IgD-negative memory B cell (primary cell): ENCODE measurements around the gene NBPF3. TPM values are rescaled to one million over a fixed set of nuclear protein-coding genes. Genes with fewer than 3 reads are reported as not detected.

Experiments used
- H3K27ac Mint-ChIP-seq, 3 donors: one replicate each; pipeline ENCODE4 v1.8.0; 2020 to 2022; ENCODE audit warnings: mild to moderate bottlenecking in 3 of 3, mixed read lengths in 3 of 3, moderate library complexity in 1 of 3
- H3K27me3 Mint-ChIP-seq: one replicate; pipeline ENCODE4 v1.8.0; 2021; ENCODE audit warnings: mixed read lengths
- H3K36me3 Mint-ChIP-seq: one replicate; pipeline ENCODE4 v1.8.0; 2020; ENCODE audit warnings: mild to moderate bottlenecking, mixed read lengths
- H3K4me1 Mint-ChIP-seq, 3 donors: one replicate each; pipeline ENCODE4 v1.8.0; 2020 to 2022; ENCODE audit warnings: mixed read lengths in 3 of 3, mild to moderate bottlenecking in 1 of 3
- H3K4me3 Mint-ChIP-seq, 4 donors: one replicate each; pipeline ENCODE4 v1.8.0; 2020 to 2022; ENCODE audit warnings: mild to moderate bottlenecking in 4 of 4, mixed read lengths in 4 of 4, moderate library complexity in 3 of 4
- H3K9me3 Mint-ChIP-seq, 3 donors: one replicate each; pipeline ENCODE4 v1.8.0; 2020 to 2021; ENCODE audit warnings: mixed read lengths in 3 of 3, mild to moderate bottlenecking in 1 of 3
- polyA plus RNA-seq: library from polyadenylated mRNA; unstranded; fragments of 300-500 nt; fragmentation: Illumina TruSeq; gene quantifications from one replicate; pipeline ENCODE4 v1.2.3, GENCODE V29; 2021

NBPF3 gene
- polyA plus RNA-seq, 1 donor from 2014 or later = 2.3 TPM

DNA sequence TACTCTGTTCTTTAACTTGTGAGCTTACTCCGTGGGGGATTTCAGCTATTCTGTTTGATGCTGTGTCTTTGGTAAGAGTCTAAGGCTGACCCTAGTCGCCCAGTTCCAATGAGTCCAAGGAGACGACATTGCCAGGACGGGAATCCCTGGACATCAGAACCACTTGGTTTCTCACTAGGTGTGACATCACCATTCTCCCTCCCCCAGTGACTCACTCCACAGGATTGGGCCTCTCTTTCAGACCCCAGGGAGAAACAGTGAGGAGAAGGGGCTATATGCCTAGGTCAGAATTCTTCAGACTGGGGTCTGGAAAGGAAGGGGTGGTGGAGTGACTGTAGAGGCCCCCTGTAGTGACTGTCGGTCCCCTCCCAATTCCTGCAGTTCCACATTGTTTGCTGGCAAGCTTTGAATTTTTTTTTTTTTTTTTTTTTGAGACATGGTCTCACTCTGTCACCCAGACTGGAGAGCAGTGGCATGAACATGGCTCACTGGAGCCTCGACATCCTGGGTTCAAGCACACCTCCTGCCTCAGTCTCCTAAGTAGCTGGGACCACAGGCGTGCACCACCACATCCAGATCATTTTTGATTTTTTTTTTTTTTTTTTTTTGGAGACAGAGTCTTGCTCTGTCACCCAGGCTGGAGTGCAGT is 90.6 kb downstream of the NBPF3 start:
- Mint-ChIP-seq H3K4me3 (no peak overlapping the region), H3K4me1 (peaks cover 11 to 16% (median 13%) of the 10 kb centered on the region in 3 donors), H3K9me3 (no peaks in the 10 kb centered on the region), H3K27ac (peak overlapping the region in 1 of 3 donors; percentile 31), H3K36me3 (no peaks in the 10 kb centered on the region), H3K27me3 (no peaks in the 10 kb centered on the region)

- Mint-ChIP-seq H3K27me3 (no peaks in the 10 kb centered on the region), H3K4me3 (no peak overlapping the region), H3K4me1 (peaks cover 10 to 14% (median 12%) of the 10 kb centered on the region in 3 donors), H3K36me3 (no peaks in the 10 kb centered on the region), H3K9me3 (no peaks in the 10 kb centered on the region), H3K27ac (no peak overlapping the region)
These were observed 91.3 kb downstream of the NBPF3 start for GRCh38 chr1:21531241-21531640.

DNA sequence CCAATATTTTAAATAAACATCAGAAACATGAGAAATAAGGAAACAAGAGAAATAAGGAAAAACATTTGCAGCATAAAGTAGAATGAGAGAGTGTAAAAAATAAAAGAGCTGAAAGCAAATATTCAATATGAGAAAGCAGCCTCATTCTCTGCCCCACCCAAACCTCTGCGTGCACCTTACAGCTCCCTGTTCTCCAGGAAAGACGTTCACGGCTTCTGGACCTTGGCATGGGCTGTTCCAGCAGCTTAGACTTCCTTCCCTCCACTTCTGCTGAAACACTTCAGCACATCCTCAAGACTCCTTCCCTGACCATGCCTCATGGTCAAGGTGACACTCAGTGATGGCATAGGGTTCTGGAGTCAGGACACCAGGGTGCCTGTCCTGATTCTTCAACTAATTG is 92.6 kb downstream of the NBPF3 start:
- Mint-ChIP-seq H3K4me1 (peaks cover 4 to 8% (median 6%) of the 10 kb centered on the region in 3 donors), H3K27ac (no peak overlapping the region), H3K9me3 (no peaks in the 10 kb centered on the region), H3K27me3 (no peaks in the 10 kb centered on the region), H3K4me3 (no peak overlapping the region), H3K36me3 (no peaks in the 10 kb centered on the region)

GRCh38 chr1:21532992-21533534 is 93.1 kb downstream of the NBPF3 start:
- Mint-ChIP-seq H3K36me3 (peaks cover 2% of the 10 kb centered on the region), H3K4me1 (peaks cover 4 to 8% (median 6%) of the 10 kb centered on the region in 3 donors), H3K9me3 (no peaks in the 10 kb centered on the region), H3K4me3 (no peak overlapping the region), H3K27ac (no peak overlapping the region), H3K27me3 (peaks cover 3% of the 10 kb centered on the region)

- Mint-ChIP-seq H3K27ac (no peak overlapping the region), H3K9me3 (no peaks in the 10 kb centered on the region), H3K4me1 (peaks cover 4 to 8% (median 6%) of the 10 kb centered on the region in 3 donors), H3K27me3 (peaks cover 13% of the 10 kb centered on the region), H3K36me3 (peaks cover 2% of the 10 kb centered on the region), H3K4me3 (no peak overlapping the region)
These were observed 94.2 kb downstream of the NBPF3 start for GRCh38 chr1:21534146-21534545.

Other genes starting within 250 kb of the NBPF3 start
- gene ECE1, start 149.7 kb upstream of the NBPF3 start, polyA plus RNA-seq = 58.6 TPM
- 1.4 TPM for gene ALPL, start 69.3 kb downstream of the NBPF3 start, polyA plus RNA-seq
- not detected for gene RAP1GAP, start 229.2 kb downstream of the NBPF3 start, polyA plus RNA-seq